GM23338 (cell line): ENCODE results near the gene ADGRD1. TPM values are rescaled to one million over a fixed set of nuclear protein-coding genes. Genes with fewer than 3 reads are reported as not detected.

ENCODE experiments used
- ATAC-seq: fragments of 200-7000 bp; cut with Tn5 transposase; 3 replicates; pipeline ENCODE4 v1.9.1; 2020
- DNase-seq: peaks from one replicate; pipeline ENCODE4 v3.0.0-alpha.2; 2015; ENCODE audit warnings: low spot score
- H2AFZ ChIP-seq: fragments of 200-600 bp; sonication (generic); 2 replicates; pipeline ENCODE4 v1.8.0; 2016; ENCODE audit warnings: antibody characterized with exemption, mild to moderate bottlenecking, moderate library complexity
- H3F3A ChIP-seq: fragments of 200-600 bp; sonication (generic); replicated peaks from 2 replicates; pipeline ENCODE4 v1.8.0; 2017; ENCODE audit warnings: antibody characterized with exemption, mixed run types, low read depth
- H3K27ac ChIP-seq: fragments of 200-600 bp; sonication (generic); 2 replicates; pipeline ENCODE4 v1.6.1; 2016; ENCODE audit warnings: low read depth
- H3K27me3 ChIP-seq: fragments of 200-600 bp; sonication (generic); 2 replicates; pipeline ENCODE4 v1.8.0; 2016; ENCODE audit warnings: mild to moderate bottlenecking, mixed run types, moderate library complexity; ENCODE audit not compliant: insufficient read depth
- H3K36me3 ChIP-seq: fragments of 200-600 bp; sonication (generic); 2 replicates; pipeline ENCODE4 v1.8.0; 2016; ENCODE audit warnings: mild to moderate bottlenecking; ENCODE audit not compliant: insufficient read depth
- H3K4me1 ChIP-seq: fragments of 200-600 bp; sonication (generic); 2 replicates; pipeline ENCODE4 v1.8.0; 2016; ENCODE audit warnings: mild to moderate bottlenecking, moderate library complexity; ENCODE audit not compliant: insufficient read depth
- H3K4me2 ChIP-seq: fragments of 200-600 bp; sonication (generic); 2 replicates; pipeline ENCODE4 v1.7.1; 2017; ENCODE audit warnings: mixed run types
- H3K4me3 ChIP-seq: fragments of 200-600 bp; sonication (generic); 2 replicates; pipeline ENCODE4 v1.6.1; 2016; ENCODE audit warnings: mixed run types
- H3K79me2 ChIP-seq: fragments of 200-600 bp; sonication (generic); replicated peaks from 2 replicates; pipeline ENCODE4 v1.8.0; 2017; ENCODE audit warnings: mild to moderate bottlenecking; ENCODE audit not compliant: insufficient read depth
- H3K9me2 ChIP-seq: fragments of 200-600 bp; sonication (generic); 2 replicates; pipeline ENCODE4 v1.8.0; 2017; ENCODE audit not compliant: insufficient read depth
- H4K20me1 ChIP-seq: fragments of 200-600 bp; sonication (generic); replicated peaks from 2 replicates; pipeline ENCODE4 v1.8.0; 2017; ENCODE audit warnings: mild to moderate bottlenecking; ENCODE audit not compliant: insufficient read depth
- H3K27ac Mint-ChIP-seq: 2 replicates; pipeline ENCODE4 v1.8.0; 2020; ENCODE audit warnings: inconsistent platforms, mild to moderate bottlenecking, moderate library complexity, mixed read lengths
- H3K27me3 Mint-ChIP-seq: 3 replicates; pipeline ENCODE4 v1.8.0; 2022; ENCODE audit warnings: low read depth, mild to moderate bottlenecking, moderate library complexity, mixed read lengths, inconsistent platforms; ENCODE audit not compliant: insufficient read depth, poor library complexity
- H3K36me3 Mint-ChIP-seq: 3 replicates; pipeline ENCODE4 v1.8.0; 2021; ENCODE audit warnings: low read depth, mild to moderate bottlenecking, inconsistent platforms, moderate library complexity, mixed read lengths
- H3K4me1 Mint-ChIP-seq: 3 replicates; pipeline ENCODE4 v1.8.0; 2020; ENCODE audit warnings: mild to moderate bottlenecking, inconsistent platforms, mixed read lengths
- H3K4me3 Mint-ChIP-seq: 3 replicates; pipeline ENCODE4 v1.8.0; 2021; ENCODE audit warnings: moderate library complexity, mild to moderate bottlenecking, inconsistent platforms, mixed read lengths
- H3K9me3 Mint-ChIP-seq: 3 replicates; pipeline ENCODE4 v1.8.0; 2020; ENCODE audit warnings: moderate library complexity, mild to moderate bottlenecking, inconsistent platforms, mixed read lengths
- CTCF ChIP-seq, 2 experiments: fragments of 200-600 bp in 1 of 2; sonication (generic) in 1 of 2; conservative IDR thresholded peaks; 2 replicates each; pipeline versions ENCODE4 v1.5.1 to v1.6.1; 2016 to 2017; ENCODE audit warnings: antibody characterized with exemption in 2 of 2, low read depth in 2 of 2, mild to moderate bottlenecking in 2 of 2, moderate library complexity in 1 of 2
- EZH2 ChIP-seq: fragments of 200-600 bp; sonication (generic); IDR thresholded peaks from one replicate; pipeline ENCODE4 v1.8.0; 2017; ENCODE audit warnings: antibody characterized with exemption, mild to moderate bottlenecking, low read depth; ENCODE audit not compliant: unreplicated experiment
- POLR2AphosphoS5 ChIP-seq: IDR thresholded peaks from 2 replicates; pipeline ENCODE4 v1.6.1; 2016; ENCODE audit warnings: antibody characterized with exemption, low read depth
- STAT1 ChIP-seq: IDR thresholded peaks from one replicate; pipeline ENCODE4 v1.6.1; 2016; ENCODE audit warnings: antibody characterized with exemption; ENCODE audit not compliant: unreplicated experiment
- polyA plus RNA-seq: library from polyadenylated mRNA; unstranded; fragments of >200 nt; fragmentation: Nextera tagmentation; extraction: Ambion mirVana; gene quantifications from 2 replicates; pipeline ENCODE4 v1.2.1, GENCODE V29; 2016
- total RNA-seq: library from RNA; depleted of rRNA; stranded (reverse); fragments of >200 nt; shearing (Covaris generic); gene quantifications from 2 replicates; pipeline ENCODE4 v1.2.3, GENCODE V29; 2014
- TF ChIP-seq, protein P1 (sequence below): IDR thresholded peaks from one replicate; pipeline ENCODE4 v1.6.1; 2018; ENCODE audit warnings: antibody characterized with exemption; ENCODE audit not compliant: unreplicated experiment

Gene ADGRD1
- total and polyA plus RNA-seq, 2 experiments from 2014 or later: 1.4 TPM; not detected in 1

DNA sequence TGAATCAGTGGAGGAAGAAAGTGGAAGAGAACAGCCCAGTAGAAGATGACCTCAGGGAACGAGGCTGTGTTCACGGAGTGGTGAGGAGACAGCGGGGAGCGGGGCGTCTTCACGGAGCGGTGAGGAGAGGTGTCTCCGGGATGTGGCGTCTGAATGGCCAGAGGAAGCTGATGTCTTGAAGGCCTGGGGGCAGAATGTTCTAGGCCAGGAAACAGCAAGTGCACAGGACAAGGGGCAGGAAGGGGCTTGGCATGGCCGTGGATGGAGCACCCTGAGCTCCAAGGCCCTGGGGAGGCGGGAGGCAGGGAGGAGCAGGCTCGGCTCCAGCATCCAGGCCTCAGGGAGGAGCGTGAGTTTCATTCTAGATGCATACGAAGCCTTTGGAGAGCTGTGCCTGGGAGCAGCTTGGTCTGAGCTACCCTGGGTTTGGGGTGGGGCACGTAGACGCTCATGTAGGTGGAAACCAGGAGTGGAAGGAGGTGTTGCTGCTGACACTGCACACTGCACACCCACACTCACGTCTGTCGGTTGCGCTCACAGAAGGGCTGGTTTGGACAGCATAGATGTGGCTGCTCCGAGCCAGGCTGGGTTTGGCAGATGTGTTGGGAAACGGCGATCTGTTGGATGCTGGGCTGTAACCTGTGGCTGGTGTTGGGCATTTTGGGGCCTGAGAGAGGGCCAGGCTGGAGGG lies 131.6 kb downstream of the ADGRD1 start:
- Histone ChIP-seq H3K9me2 (no peaks in the 10 kb centered on the region), H4K20me1 (no peaks in the 10 kb centered on the region), H3K4me1 (no peaks in the 10 kb centered on the region), H3K27me3 (no peaks in the 10 kb centered on the region), H2AFZ (no peak overlapping the region), H3K4me2 (no peak overlapping the region), H3F3A (no peaks in the 10 kb centered on the region), H3K79me2 (no peaks in the 10 kb centered on the region), H3K36me3 (no peaks in the 10 kb centered on the region), H3K4me3 (no peak overlapping the region), H3K27ac (no peak overlapping the region)
- Mint-ChIP-seq H3K27me3 (peaks cover 6% of the 10 kb centered on the region), H3K36me3 (no peaks in the 10 kb centered on the region), H3K4me3 (no peak overlapping the region), H3K9me3 (no peaks in the 10 kb centered on the region), H3K27ac (no peak overlapping the region), H3K4me1 (no peaks in the 10 kb centered on the region; the same call in 2 of the 3 replicates)
- ATAC-seq (no peak), DNase-seq (no peak)
- TF ChIP-seq CTCF (conservative IDR thresholded peaks at IDR 0.05; ENCODE audit: low read depth in 2 of 2): no peak
- no peak for TF ChIP-seq EZH2
- TF ChIP-seq, protein P1, sequence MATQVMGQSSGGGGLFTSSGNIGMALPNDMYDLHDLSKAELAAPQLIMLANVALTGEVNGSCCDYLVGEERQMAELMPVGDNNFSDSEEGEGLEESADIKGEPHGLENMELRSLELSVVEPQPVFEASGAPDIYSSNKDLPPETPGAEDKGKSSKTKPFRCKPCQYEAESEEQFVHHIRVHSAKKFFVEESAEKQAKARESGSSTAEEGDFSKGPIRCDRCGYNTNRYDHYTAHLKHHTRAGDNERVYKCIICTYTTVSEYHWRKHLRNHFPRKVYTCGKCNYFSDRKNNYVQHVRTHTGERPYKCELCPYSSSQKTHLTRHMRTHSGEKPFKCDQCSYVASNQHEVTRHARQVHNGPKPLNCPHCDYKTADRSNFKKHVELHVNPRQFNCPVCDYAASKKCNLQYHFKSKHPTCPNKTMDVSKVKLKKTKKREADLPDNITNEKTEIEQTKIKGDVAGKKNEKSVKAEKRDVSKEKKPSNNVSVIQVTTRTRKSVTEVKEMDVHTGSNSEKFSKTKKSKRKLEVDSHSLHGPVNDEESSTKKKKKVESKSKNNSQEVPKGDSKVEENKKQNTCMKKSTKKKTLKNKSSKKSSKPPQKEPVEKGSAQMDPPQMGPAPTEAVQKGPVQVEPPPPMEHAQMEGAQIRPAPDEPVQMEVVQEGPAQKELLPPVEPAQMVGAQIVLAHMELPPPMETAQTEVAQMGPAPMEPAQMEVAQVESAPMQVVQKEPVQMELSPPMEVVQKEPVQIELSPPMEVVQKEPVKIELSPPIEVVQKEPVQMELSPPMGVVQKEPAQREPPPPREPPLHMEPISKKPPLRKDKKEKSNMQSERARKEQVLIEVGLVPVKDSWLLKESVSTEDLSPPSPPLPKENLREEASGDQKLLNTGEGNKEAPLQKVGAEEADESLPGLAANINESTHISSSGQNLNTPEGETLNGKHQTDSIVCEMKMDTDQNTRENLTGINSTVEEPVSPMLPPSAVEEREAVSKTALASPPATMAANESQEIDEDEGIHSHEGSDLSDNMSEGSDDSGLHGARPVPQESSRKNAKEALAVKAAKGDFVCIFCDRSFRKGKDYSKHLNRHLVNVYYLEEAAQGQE: no peak

DNA sequence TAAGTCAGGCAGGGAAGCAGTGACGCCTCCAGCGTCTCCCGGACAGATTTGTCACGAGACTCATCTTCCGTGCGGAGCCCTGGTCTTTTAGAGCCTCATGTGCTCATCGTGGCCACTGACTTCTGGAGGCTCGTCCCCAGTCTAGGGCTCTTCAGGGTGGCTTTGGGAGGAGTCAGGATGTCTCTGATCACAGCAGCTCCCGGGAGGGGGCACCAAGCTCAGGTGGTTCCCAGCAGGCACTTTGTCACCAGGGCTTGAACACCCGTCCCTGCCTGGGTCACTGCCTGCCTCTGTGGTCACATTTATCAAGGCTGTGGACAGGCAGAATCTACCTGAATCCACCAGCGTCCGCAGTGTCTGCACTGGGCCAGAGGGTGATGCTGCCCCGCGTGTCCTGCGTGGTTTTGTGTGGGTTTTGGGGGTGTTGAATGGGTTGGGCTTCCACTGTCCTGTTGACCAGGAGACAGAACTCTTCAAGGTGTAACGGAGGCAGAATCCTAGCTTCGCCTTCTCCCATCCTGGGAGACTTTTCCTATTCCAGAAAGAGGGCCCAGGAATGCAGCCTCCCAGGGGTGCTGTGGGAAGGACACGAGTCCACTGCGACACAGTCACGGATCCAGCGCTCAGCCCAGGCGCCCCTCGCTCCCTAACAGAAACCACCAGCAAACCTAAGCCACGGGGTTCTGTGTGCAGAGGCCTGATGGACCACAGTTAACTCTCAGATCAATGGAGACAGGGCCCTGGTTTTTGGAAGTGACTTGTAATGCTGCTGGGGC lies 132.3 kb downstream of the ADGRD1 start:
- no peak overlapping the region for H3K27ac Mint-ChIP-seq
- no peak overlapping the region for H3K27ac ChIP-seq
- H3K79me2 ChIP-seq: no peaks in the 10 kb centered on the region
- H3K4me2 ChIP-seq: no peak overlapping the region
- DNase-seq: no peak
- no peak overlapping the region for H3K4me3 Mint-ChIP-seq
- H3K27me3 ChIP-seq: no peaks in the 10 kb centered on the region
- H4K20me1 ChIP-seq: no peaks in the 10 kb centered on the region
- H3K27me3 Mint-ChIP-seq: peaks cover 7% of the 10 kb centered on the region
- H3K9me3 Mint-ChIP-seq: no peaks in the 10 kb centered on the region
- H3K4me3 ChIP-seq: no peak overlapping the region
- ATAC-seq: no peak
- no peaks in the 10 kb centered on the region for H3F3A ChIP-seq
- H3K36me3 ChIP-seq: no peaks in the 10 kb centered on the region
- H3K4me1 ChIP-seq: no peaks in the 10 kb centered on the region
- no peaks in the 10 kb centered on the region for H3K9me2 ChIP-seq
- no peak overlapping the region for H2AFZ ChIP-seq
- no peaks in the 10 kb centered on the region; the same call in 2 of the 3 replicates for H3K4me1 Mint-ChIP-seq
- no peaks in the 10 kb centered on the region for H3K36me3 Mint-ChIP-seq
- TF ChIP-seq POLR2AphosphoS5 (no peak), CTCF (conservative IDR thresholded peaks at IDR 0.05; ENCODE audit: low read depth in 2 of 2) (no peak), STAT1 (no peak)
